Activated CD4-positive, alpha-beta T cell treated with anti-CD3 and anti-CD28 coated beads, Interleukin-2, amount 50 U/mL, for 4 hours (primary cell): ENCODE measurements around the gene ZSWIM4.
"Not testable (repeated sequence)": the region's sequence is repeated elsewhere in the genome, so short reads cannot be mapped to it uniquely, and the experiment has no call there.

Source experiments
- DNase-seq, 2 experiments: peaks; one replicate each; pipeline ENCODE4 v3.0.0-alpha.2; 2020

The ZSWIM4 gene

DNA sequence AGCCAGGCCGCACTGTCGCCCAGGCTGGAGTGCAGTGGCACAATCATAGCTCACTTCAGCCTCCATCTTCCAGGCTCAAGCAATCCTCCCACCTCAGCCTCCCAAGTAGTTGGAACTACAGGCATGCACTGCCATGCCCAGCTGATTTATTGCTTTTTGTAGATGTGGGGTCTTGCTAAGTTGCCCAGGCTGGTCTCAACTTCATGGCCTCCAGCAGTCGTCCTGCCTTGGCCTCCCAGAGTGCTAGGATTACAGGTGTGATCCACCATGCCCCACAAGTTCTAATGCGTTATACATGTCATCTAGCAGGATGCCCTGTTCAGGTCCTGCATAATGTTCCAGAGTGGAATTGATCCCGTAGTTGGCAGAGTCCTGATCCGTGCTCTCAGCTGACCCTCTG is 16.4 kb upstream of the ZSWIM4 start:
- DNase-seq = no peak

DNA sequence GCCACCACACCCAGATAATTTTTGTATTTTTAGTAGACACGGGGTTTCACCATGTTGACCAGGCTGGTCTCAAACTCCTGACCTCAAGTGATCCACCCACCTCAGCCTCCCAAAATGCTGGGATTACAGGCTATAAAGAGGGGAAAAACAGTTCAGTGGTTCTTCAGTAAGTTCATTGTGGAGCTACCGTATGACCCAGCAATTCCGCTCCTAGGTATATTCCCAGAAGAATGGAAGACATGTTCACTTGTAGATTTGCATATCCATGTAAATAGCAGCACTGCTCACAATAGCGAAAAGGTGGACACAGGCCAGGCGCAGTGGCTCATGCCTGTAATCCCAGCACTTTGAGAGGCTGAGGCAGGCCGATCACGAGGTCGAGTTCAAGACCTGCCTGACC is 15.4 kb upstream of the ZSWIM4 start:
- not testable (repeated sequence) for DNase-seq

DNA sequence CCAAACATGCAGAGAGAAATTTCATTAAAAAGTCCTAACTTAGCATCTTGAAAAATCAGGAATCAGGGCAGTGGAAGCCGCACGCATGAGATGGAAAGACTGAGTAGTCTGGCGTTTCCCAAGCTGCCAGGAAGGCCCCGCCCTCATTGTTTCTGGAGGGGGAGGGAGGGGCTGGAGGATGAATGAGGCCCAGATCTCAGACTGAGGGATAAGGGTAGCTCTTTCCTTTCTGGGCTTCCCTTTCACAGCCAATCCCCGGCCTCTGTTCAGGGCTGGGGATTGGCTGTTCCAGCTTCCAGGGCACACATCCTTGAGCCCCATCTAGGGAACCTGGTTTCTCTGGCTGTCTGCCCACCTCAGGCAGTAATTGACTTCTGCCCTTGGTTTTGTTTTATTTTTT is 13.7 kb upstream of the ZSWIM4 start:
- no peak for DNase-seq

DNA sequence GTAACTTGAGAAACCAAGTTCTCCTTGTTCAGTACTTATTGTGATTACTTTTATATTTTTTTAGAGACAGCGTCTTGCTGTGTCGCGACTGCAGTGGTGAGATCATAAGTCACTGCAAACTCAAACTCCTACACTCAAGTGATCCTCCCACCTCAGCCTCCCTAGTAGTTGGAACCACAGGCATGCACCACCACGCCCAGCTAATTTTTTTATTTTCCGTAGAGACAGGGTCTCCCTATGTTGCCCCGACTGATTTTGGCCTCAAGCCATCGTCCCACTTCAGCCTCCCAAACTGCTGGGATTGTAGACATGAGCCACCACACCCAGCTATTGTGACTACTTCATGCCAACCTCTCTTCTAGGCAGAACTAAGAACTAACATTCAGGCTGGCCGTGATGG is 12.7 kb upstream of the ZSWIM4 start:
- DNase-seq = no peak

DNA sequence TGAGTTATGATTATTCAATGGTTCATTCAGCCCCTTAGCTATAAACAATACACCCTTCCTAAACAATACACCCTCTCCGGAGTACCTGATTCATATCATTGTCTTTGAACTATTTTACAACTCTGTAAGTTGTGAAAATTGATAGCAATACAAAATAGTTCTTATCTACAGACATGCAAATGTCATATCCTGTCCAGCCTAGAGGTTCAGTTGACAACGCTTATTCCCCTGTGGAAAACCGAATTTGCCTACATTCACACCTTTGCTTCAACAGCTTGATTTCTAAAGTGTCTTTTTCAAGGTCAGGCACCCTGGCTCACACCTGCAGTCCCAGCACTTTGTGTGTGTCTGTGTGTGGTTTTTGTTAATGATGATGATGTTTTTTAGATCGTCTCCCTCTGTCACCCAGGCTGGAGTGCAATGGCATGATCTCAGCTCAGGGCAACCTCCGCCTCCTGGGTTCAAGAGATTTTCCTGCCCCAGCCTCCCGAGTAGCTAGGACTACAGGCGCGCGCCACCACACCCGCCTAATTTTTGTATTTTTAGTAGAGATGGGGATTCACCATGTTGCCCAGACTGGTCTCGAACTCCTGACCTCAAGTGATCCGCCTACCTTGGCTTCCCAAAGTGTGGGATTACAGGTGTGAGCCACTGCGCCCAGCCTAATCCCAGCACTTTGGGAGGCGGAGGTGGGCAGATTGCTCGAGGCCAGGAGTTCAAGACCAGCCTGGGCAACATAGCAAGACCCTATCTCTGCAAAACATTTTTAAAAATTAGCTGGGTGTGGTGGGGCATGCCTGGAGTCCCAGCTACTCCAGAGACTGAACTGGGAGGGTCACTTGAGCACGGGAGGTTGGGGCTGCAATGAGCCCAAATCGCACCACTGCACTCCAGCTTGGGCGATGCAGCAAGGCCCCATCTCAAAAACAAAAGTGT is 11.4 kb upstream of the ZSWIM4 start:
- DNase-seq = no peak

DNA sequence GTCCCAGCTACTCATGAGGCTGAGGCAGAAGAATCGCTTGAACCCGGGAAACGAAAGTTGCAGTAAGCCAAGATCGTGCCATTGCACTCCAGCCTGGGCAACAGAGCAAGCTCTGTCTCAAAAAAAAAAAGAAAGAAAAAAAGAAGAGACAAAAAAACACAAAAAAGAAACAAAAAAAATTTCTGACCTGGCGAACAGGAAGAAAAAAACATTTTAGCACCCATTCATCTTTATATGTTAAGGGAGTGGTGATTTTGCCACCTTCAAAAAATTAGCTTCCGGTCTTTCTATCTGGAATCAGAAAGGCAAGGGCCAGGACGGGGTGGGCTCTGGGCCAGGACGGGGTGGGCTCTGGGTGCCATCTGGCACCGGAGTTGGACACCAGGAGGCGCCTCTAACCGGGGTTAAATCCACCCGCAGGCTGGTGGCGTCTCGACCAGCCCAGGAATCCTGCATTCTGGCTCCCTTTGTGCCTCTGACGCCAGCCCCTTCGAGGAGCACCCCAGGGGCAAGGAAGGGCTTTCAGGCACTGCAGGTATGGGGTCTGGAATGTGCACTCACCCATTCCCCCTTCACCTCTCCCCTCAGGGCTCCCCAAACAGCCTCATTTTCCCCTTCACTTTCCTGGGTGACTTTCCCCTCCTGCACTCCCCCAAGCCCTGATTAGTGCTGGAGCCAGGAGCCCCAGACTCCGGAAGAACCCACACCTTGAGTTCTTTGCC is 10.4 kb upstream of the ZSWIM4 start:
- DNase-seq = peak; percentile 68

DNA sequence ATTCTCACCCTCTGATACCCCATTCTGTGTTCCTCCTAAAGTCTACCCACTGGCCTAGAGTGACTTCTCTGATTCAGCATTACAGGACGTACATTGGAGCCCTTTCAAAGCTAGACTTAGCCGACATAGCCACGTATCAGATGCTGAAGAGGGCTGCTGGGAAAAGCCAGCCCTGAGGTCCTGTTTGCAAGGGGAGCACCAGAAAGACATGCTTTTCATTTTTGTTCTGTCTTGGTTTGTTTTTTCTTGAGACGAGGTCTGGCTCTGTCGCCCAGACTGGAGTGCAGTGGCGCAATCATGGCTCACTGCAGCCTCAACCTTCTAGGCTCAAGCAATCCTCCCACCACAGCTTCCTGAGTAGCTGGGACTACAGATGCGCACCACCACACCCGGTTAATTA is 6.3 kb upstream of the ZSWIM4 start:
- DNase-seq = no peak

DNA sequence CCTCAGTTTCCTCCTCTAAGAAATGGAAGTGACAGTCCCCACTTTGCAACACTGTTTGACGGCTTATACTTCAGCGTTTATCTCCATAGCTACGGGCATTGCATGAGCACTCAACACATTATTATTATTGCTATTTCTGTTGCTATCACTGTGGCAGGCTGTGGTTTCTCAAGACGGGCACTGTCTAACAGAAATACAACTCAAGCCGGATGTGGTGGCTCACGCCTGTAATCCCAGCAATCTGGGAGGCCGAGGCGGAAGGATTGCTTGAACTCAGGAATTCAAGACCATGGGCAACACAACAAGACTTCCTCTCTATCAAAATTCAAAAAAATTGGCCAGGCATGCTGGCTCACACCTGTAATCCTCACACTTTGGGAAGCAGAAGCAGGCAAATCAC is 4.9 kb upstream of the ZSWIM4 start:
- no peak for DNase-seq

DNA sequence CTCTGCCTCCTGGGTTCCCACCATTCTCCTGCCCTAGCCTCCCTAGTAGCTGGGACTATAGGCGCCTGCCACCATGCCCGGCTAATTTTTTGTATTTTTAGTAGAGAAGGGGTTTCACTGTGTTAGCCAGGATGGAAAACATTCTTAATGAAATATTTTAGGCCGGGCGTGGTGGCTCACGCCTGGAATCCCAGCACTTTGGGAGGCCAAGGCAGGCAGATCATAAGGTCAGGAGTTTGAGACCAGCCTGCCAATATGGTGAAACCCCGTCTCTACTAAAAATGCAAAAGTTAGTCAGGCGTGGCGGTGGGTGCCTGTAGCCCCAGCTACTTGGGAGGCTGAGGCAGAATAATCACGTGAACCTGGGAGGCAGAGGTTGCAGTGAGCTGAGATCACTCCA is 1.9 kb upstream of the ZSWIM4 start:
- DNase-seq = not testable (repeated sequence)

DNA sequence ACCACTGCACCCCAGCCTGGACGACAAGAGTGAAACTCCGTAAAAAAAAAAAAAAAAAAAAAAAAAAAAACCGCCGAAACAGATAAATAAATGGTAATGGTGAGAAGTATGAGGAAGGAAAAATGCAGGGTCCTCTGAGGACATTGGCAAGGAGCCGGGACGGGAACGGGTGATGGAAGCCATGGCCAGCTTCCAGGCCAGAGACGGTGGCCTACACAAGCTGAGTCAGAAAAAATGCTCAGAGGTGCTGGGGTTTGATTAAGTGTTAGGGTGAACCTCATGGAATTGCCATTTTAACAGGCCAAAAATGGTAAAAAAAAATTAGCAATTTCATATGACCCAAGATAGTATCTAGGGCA is 866 bp upstream of the ZSWIM4 start:
- DNase-seq = no peak

DNA sequence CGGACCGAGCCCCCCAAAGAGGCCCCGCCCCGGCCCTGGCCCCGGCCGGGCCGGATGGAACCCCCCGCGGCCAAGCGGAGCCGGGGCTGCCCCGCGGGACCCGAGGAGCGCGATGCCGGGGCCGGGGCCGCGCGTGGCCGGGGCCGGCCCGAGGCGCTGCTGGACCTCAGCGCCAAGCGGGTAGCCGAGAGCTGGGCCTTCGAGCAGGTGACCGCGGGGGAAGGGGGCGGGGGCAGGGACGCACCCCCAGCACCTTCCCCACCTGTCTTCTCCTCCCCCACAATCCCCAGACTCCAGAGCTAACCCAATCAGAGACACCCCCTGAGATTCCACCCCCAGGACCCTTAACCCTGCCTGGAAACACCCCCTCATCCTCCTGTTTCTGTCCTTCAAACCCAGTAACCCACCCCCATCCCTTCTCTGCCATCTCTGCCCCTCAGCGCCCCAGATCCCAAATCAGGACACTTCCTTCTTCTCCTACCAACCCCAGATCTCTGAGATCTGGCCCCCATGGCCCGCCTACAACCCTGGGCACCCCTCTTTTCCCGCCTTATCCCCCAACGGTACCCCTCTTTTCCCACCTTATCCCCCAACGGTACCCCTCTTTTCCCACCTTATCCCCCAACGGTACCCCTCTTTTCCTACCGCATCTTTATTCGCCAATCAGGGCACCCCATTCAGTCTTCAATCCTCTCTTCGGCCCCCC is 505 bp downstream of the ZSWIM4 start:
- no peak for DNase-seq

DNA sequence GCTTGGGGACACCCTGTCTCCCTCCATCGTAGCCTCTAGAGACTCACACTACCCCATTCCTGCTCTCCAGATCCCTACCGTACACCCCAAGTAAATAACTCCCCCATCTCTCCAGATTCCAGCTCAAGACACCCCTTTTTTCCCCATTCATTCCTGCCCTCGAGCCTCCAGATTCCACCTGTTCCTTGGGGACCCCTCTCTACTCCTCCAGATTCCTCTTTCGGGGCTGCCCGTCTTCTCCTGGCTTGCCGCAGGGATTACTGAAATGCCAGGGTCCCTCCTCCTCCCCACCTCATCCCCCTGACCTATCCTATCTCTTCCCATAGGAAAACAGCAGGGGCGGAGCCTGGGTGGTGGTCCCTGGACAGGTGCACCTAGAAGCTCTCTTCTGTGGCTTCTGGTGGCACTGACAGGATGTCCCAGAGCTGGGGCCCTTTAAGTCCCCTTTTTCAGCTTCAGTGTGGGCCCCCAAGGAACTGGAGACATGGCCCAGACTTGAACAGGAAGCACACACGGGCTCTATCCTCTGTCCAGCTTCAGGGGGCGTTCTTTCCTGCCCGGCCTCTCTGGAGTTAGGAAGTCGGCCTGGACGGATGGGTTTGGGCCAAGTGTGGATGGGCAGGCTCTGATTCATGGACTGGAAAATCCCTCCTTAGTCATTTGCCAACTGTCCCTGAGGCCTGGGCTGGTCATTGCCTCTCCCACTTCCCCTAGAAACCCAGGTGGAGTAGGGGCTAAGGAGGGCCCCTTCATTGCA is 1.2 kb downstream of the ZSWIM4 start:
- DNase-seq = no peak

DNA sequence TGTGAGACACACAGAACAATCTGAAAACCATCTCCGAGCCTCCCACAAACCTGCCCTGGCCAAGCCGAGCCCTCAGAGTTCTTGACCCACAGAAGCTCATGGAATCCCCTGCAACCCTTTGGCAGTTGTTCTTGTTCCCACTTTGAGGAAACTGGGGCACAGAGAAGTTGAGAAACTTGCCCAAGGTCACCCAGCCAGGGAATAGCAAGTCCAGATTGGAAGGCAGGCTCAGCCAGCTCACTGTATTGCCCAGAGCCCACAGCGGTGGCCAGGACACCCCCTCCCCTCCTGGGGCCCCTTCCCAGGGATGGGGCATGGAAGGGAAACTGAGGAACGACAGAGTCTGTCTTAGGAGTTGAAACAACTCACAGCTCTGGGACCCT is 1.8 kb downstream of the ZSWIM4 start:
- no peak for DNase-seq

DNA sequence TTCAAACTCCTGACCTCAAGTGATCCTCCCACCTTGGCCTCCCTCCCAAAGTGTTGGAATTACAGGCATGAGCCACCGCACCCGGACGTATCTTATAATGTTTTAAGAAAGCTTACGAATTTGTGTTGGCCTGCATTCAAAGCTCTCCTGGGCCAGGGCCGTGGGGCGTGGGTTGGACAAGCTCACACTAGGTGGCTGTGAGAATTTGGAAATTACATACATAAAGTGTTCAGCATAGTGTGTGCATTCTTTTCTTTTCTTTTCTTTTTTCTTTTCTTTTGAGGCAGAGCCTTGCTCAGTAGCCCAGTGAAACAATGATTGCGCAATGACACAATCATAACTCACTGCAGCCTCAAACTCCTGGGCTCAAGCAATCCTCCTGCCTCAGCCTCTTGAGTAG is 2.6 kb downstream of the ZSWIM4 start:
- DNase-seq = no peak

DNA sequence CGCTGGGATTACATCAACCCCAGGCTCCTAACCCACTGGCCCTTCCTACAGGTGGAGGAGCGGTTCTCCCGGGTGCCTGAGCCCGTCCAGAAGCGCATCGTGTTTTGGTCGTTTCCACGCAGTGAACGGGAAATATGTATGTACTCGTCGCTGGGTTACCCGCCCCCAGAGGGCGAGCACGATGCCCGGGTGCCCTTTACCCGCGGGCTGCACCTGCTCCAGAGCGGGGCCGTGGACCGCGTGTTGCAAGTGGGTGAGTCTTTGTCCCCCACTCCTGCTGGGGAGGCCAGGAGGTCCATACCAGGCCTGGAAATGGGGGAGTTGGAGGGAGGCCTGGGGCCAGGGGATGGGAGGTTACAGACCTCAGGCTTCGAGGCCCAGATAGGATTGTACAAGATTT is 4.4 kb downstream of the ZSWIM4 start:
- DNase-seq = no peak

DNA sequence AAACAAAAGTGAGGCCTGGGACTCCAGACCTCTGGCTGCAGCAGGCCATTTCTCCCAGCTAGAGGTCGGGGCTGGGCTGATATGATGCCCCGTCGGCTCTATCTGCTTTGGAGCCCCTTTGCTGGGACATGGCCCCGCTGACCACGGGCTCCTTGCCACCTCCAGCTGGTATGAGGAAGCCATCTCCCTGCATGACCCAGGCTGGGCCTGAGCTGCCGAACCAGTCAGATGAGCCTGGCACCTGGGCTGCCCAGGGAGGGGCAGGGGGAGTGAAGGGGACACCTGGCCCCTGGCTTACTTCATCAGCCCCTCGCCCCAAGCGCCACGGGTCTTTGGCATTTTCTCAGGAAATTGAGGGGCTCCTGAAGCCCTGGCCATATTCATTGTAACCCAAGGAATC is 7.8 kb downstream of the ZSWIM4 start:
- DNase-seq = no peak

DNA sequence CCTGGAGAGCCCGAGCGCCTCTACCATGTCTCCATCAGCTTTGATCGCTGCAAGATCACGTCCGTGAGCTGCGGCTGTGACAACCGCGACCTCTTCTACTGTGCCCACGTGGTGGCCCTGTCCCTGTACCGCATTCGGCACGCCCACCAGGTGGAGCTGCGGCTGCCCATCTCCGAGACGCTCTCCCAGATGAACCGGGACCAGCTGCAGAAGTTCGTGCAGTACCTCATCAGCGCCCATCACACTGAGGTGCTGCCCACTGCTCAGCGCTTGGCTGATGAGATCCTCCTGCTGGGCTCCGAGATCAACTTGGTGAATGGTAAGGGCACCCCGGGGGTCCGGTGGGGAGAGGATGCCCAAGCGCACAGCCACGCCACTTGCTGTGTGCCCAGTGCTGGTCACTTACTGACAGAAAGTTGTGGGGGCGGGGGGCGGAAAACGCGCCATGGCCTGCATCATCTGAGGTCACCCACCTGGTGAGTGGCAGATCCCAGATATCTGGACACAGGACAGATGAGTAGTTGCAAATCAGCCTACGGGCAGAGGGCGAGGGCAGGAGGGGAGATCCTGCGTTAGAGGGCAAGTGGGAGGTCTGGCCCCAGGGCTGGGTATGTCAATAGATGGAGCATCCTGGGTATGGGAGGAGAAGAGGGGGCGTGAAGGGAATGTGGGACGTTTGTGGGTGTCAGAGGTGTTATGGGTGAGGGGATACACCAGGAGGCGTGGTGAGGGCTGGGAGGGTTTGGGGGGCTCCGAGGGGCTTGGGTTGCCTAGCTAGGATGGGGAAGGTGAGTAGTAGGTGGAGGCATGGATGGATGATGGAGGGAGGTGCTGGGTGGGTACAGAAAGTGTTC is 9.8 kb downstream of the ZSWIM4 start:
- no peak for DNase-seq

DNA sequence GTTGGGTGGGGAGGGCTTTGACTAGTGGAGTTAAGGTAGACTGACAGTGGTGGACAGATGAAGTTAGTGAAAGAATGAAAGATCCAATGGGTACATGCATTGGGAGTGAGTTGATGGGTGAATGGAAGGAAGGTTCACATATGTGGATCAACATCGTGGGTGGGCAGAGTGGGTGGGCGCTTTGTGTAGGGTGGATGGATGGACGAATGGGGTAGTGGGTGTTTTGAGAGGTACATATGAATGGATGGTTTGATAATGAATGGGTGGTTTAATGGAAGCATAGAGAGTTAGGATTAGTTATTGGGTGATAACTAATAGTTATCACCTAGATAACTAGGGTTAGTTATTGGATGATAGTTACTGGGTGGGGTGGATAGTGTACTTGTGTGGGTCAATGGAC is 11.5 kb downstream of the ZSWIM4 start:
- no peak for DNase-seq

DNA sequence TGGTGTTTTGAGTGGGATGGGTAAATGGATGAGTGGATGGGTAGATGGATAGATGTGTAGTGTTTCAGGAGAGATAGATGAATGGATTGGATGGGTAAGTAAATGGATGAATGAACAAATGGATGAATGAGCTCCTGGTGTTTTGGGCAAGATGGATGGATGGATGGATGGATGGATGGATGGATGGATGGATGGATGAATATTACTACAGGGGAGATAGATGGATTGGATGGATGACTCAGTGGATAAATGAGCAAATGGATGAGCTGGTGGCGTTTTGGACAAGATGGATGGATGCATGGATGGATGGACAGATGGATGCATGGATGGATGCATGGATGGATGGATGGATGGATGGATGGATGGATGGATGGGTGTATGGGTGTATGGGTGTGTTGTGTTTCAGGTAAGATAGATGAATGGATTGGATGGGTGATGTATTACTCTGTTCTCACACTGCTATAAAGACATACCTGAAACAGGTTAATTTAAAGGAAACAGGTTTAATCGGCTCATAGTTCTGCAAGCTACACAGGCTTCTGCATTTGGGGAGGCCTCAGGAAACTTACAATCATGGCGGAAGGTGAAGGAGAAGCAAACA is 12.3 kb downstream of the ZSWIM4 start:
- no peak for DNase-seq

DNA sequence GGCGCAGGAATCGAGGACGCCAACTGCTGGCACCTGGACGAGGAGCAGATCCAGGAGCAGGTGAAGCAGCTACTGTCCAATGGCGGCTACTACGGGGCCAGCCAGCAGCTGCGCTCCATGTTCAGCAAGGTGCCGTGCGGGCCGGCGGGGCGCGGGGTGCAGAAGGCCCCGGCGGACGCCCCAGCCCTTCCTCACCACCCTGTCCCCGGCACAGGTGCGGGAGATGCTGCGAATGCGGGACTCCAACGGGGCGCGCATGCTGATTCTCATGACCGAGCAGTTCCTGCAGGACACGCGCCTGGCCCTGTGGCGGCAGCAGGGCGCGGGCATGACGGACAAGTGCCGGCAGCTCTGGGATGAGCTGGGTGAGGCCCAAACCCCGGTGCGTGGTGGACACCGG is 13.6 kb downstream of the ZSWIM4 start:
- no peak for DNase-seq

DNA sequence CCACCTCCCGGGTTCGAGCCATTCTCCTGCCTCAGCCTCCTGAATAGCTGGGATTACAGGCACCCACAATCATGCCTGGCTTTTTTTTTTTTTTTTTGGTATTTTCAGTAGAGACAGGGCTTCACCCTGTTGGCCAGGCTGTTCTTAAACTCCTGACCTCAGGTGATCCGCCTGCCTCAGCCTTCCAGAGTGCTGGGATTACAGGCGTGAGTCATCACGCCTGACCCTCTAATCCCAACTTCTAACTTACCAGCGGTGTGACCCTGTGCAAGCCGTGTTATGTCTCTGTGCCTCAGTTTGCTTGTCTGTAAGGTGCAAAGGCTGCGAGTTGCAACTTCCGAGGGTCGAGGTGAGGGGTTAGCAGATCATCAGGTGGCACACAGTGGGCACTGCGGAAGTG is 17.3 kb downstream of the ZSWIM4 start:
- no peak for DNase-seq

DNA sequence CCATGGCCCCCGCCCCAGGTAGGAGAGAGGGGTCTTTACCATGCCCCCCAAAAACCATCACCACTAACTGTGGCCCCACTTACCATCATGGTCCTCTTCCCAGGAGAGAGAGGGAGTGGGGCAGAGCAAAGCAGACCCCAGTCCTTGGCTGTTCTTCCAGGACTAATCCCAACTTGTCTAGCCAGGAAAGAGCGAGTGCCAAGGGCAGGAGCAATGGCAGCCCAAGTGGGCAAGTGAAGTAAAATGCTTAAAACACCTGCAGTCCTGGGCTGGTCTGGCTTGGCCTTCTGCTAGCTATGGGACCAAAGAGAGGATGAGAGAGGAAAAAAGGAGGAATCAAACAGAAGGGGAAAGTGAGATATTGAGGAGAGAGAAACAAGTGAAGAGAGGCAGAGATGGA is 17.9 kb downstream of the ZSWIM4 start:
- no peak for DNase-seq
